GM18507 (cell line): ENCODE results near the gene ANKRD31.
"Not testable (repeated sequence)": the region's sequence is repeated elsewhere in the genome, so short reads cannot be mapped to it uniquely, and the experiment has no call there.

Experiments
- DNase-seq: peaks from one replicate; pipeline ENCODE4 v3.0.0; 2011; ENCODE audit warnings: low read depth; ENCODE audit not compliant: insufficient read length; ENCODE audit errors: extremely low spot score
- FAIRE-seq: peaks from 2 replicates; lab custom pipeline; 2011; peaks lifted over from hg19 to GRCh38; lab: Jason Lieb, UNC

The ANKRD31 gene

DNA sequence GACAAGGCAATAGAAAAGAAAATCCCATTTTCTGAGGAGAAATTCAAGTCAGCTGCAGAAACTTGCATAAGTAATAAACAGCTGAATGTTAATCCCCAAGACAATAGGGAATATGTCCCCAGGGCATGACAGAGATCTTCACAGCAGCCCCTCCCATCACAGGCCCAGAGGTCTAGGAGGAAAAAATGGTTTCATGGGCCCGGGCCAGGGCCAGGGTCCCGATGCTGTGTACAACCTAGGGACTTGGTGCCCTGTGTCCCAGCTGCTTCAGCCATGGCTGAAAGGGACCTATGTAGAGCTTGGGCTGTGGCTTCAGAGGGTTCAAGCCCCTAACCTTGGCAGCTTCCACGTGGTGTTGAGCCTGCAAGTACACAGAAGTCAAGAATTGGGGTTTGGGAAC is 75.2 kb downstream of the ANKRD31 start:
- not testable (repeated sequence) for FAIRE-seq

GRCh38 chr5:75156585-75156984 is 80.1 kb downstream of the ANKRD31 start:
- DNase-seq, result no peak
- no peak for FAIRE-seq

More for the DNA sequence above, 75.2 kb downstream of the ANKRD31 start:
- DNase-seq, result not testable (repeated sequence)

DNA sequence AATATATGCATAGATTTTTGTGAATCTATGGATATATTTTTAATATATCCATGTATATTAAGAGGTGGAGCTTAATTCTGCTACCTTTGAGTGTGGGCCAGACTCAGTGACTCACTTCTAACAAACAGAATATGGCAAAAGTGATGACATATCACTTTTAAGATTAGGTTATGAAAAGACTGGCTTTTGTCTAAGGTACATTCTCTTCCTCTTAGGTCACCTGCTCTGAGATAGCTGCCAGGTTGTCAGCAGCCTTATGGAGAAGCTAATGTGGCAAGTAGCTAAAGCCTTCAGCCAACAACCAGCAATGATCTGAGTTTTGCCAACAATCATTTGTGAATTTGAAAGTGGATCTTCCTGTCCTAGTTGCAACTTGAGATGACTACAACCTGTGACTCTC is 83.8 kb downstream of the ANKRD31 start:
- FAIRE-seq (no peak), DNase-seq (no peak)

DNA sequence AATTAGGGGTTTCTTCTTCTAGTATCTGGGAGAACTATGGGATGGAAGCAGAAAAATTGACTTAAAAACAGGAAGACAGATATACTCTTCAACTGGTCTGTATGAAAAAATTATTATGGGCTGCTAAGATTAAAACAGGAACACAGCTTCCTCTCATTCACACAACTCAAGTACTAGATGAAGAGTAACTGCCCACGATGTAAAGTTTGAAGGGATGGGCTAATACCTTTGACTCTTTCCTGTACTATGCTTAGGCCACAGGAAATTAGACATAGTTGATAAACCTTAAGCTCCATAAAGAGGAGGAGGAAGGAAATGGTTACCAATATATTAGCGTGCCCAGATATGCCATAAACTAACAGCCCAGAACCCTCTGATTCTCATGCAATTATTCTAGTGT is 88.6 kb downstream of the ANKRD31 start:
- no peak for FAIRE-seq
- no peak for DNase-seq

DNA sequence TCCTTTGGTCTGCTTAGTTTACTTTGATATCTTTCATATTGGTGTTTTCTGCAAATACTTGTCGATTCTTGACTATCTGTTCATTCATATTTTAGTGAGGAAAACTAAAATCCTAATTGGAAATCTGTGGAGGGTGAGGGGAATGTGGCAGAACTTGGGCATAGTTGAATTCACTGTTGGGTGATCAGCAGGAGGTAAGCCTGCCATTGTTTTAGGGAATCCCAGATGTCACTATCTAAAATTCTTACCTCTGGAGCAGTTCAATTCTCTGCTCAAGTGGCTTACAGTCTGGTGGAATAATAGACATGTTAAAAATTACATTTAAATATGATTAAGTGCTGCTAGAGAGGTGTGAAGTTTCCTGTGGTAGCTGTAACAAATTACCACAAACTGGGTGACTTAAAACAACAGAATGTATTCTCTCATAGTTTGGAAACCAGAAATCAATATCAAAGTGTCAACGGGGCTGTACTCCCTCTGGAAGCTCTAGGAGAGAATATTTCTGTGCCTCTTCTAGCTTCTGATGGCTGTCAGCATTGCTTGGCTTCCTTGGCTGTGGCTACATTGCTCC is 94.0 kb downstream of the ANKRD31 start:
- no peak for DNase-seq
- FAIRE-seq, result no peak

DNA sequence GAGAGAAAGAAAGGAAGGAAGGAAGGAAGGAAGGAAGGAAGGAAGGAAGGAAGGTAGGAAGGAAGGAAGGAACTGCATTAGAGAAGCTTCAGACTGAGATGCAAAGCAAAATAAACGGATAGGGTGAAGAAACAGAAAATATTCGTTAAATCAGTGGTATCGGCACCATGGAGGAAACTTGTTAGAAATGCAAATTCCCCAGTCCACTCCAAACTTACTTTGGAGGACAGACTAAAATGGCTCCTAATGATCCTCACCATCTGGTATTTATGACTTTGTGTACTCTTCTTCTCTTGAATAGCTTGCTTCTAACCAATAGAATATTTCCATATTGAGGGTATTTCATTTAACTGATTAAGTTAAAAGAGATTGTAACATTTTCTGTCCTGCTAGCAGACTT is 96.4 kb downstream of the ANKRD31 start:
- no peak for FAIRE-seq

DNA sequence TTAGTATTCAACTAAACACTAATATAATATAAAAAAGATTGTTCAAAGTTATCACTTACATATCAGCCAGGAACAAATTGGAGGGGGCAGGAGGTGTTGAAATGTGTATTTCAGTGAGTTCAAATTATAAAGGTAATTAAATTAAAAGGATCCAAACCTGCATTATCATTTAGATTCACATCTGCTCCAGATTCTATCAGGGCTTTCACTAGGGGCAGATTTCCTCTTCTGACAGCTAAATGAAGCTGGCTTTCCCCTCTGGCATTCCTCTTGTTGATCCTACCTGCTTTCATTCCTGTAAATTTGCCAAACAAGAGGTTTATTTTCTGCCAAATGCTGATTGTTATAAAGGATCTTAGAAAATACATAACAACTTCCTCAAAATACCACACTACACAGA is 98.0 kb downstream of the ANKRD31 start:
- FAIRE-seq (no peak), DNase-seq (no peak)

More for the DNA sequence above, 96.4 kb downstream of the ANKRD31 start:
- DNase-seq, result no peak

- FAIRE-seq (no peak), DNase-seq (no peak)
Measured at GRCh38 chr5:75130818-75131349, 105.8 kb downstream of the ANKRD31 start.

- FAIRE-seq (no peak), DNase-seq (no peak)
Measured at GRCh38 chr5:75116856-75117255, 119.8 kb downstream of the ANKRD31 start.

GRCh38 chr5:75114311-75114710 is 122.4 kb downstream of the ANKRD31 start:
- FAIRE-seq, DNase-seq: not testable (repeated sequence)

- DNase-seq (no peak), FAIRE-seq (no peak)
Measured at GRCh38 chr5:75113354-75114113, 123.1 kb downstream of the ANKRD31 start.

- DNase-seq (no peak), FAIRE-seq (no peak)
Measured at GRCh38 chr5:75108931-75109596, 127.6 kb downstream of the ANKRD31 start.

DNA sequence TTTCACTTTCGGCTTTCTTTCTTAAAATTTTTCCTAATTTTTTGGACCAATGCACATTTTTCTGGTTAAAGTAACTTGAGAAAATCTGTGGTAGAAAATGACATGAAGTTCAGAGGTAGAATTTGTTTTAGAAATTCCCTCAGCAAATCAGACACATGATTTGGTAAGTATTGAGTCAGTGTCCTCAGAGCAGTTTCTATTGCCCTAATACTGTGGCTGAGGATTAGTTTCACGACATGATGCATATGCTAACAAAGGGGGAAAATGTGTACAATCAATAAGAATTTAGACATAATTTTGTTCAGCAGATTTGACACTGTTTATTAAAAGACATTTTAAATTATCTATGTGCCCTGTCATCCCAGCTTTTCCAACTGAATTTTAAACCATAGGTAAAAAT is 128.2 kb downstream of the ANKRD31 start:
- DNase-seq (no peak), FAIRE-seq (no peak)

DNA sequence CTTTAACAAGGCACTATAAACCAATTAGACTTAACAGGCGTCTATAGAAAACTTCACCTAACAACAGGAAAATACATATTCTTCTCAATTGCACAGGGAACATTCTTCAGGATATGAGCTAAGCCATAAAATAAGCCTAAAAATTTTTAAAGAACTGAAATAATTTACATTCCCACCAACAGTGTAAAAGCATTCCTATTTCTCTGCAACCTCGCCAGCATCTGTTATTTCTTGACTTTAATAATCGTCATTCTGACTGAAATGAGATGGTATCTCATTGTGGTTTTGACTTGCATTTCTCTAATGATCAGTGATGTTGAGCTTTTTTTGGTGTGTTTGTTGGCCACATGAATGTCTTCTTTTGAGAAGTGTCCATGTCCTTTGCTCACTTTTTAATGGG is 140.7 kb downstream of the ANKRD31 start:
- DNase-seq, FAIRE-seq: not testable (repeated sequence)

DNA sequence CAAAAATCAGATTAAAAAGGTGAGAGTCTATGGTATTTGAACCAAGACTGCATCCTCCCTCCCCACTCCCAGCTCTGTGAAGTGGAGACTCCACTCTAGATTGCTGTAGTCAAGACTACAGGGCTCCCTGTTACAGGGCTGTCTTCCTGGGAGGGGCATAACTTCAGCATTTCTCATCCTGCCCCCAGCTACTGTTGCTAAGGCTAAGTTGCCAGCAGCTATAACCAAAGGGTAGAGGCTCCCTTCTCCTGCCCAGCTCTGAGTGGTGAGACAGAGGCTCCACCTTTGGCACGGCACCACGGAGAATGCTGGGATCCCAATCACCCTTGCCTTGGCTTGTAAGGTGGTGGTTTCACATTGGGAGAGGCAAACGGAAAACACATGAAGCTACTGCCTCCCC is 145.1 kb downstream of the ANKRD31 start:
- DNase-seq (no peak), FAIRE-seq (no peak)

- no peak for FAIRE-seq
- no peak for DNase-seq
Measured at GRCh38 chr5:75089662-75090061, 147.0 kb downstream of the ANKRD31 start.

DNA sequence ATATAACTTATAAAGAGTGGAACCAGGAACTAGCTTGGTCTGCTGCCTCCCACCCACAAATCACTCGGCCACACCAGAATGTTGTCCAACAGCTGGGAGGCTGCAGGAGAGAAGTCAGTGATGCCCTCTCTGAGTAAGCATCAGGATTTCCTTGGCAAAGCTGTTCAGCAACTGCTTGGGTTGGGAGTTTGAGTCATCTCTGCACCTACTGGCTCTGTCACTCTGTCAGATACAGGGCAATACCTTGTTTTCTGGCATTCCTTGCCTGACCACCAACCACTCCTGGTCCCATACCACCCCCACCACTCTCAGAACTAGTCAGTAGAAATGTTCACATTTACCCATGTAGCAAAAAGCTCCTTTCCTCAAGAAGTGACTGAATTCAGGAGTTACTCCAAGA is 147.5 kb downstream of the ANKRD31 start:
- FAIRE-seq (no peak), DNase-seq (no peak)

GRCh38 chr5:75088648-75089047 is 148.0 kb downstream of the ANKRD31 start:
- FAIRE-seq (no peak), DNase-seq (no peak)

DNA sequence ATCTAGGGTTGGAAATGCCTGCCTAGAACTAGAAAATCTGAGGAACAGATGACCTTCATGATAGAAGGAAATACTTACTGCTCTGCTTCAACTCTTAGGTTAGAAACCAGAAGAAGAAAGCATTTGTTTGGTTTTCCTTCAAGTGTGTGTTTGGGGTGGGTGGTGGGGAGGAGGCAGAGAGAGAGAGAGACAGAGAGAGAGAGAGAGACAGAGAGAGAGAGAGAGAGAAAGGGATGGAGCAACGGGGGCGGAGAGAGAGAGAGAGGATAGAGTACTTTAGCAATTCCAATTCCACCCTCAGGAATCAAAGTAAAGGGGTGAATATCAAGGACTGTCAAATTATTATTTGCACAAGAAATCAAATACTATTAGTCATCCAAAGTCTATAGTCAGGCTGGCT is 155.2 kb downstream of the ANKRD31 start:
- FAIRE-seq, result no peak
- no peak for DNase-seq

DNA sequence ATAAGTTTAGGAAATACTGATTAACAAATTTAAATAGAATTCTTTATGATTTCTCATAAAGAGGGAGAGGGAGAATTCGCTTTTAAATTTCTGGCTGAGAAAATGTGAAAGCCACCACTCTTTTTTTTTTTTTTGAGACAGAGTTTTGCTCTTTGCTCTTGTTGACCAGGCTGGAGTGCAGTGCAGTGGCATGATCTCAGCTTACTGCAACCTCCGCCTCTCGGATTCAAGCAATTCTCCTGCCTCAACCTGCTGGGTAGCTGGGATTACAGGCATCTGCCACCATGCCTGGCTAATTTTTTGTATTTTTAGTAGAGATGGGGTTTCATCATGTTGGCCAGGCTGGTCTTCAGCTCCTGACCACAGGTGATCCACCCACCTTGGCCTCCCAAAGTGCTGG is 157.3 kb downstream of the ANKRD31 start:
- not testable (repeated sequence) for FAIRE-seq, DNase-seq
